Stimulated activated CD4-positive, alpha-beta T cell treated with anti-CD3 and anti-CD28 coated beads, Interleukin-1b, Interleukin-23, amount 100 ng/mL, for 1 hour (primary cell): Measurements from ENCODE around the gene C9orf50.

ENCODE experiments used
- DNase-seq, 2 donors: peaks; one replicate each; pipeline ENCODE4 v3.0.0-alpha.2; 2020; ENCODE audit warnings: low read depth in 2 of 2

The C9orf50 gene

DNA sequence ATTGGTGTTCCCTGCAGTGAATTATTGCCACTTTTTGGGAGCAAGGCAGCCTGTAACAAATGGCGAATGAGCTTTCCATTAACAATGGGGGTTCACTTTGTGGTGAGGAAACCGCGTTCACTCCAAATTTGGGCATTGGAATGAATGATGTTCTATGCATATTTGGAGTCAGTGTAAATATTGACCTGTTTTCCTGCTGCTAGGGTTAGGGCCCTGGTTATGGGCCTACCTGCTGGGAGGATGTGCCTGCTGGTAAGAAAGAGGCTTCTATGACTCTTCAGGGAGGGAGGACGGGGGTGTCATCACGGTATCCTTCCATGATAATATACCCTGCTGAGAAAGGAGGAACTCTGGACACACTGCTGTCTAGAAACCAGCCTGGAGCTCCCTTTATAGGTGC, 29.0 kb downstream of the C9orf50 start:
- no peak for DNase-seq

DNA sequence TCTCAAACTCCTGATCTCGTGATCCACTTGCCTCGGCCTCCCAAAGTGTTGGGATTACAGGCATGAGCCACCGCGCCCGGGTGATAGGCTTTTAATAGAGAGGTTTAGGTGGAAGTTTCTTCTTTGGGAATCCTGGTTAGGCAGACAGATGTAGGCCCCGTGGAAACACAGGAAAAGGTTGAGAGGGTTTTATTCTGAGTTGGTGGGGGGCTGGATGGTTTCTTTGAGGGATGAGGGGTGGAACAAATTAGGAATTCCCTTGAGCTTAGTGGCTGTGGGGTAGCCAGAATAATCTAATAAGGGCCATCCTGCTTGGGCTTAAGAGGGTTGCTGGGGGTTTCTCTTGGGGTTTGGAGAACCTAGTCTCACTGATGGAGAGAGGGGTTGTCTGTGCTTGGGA, 30.4 kb downstream of the C9orf50 start:
- DNase-seq: no peak

DNA sequence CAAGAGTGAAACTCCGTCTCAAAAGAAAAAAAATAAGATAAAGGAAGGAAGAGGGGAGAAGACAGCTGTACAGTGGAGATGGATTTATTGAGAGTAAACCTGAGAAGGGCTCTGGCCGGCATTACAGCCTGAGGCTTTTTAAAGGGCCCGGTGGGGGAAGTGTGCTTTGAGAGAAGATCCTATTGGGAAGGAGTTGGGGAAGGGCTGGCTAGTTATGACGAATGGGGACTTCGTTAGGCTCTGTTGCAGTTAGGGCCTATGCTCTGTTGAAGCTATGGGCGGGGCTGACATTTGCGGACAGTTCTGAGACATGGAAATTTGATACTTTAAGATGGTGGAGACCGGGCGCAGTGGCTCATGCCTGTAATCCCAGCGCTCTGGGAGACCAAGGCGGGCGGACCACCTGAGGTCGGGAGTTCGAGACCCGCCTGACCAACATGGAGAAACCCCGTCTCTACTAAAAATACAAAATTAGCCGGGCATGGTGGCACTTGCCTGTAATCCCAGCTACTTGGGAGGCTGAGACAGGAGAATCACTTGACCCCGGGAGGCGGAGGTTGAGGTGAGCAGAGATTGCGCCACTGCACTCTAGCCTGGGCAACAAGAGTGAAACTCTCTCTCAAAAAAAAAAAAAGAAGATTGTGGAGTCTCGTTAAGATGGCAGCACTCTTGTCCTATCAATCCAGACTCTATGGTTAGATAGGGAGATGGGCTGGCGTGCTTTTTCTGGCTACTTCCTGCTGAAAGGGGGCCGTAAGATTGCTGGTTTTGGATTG, 33.2 kb downstream of the C9orf50 start:
- DNase-seq: no peak

DNA sequence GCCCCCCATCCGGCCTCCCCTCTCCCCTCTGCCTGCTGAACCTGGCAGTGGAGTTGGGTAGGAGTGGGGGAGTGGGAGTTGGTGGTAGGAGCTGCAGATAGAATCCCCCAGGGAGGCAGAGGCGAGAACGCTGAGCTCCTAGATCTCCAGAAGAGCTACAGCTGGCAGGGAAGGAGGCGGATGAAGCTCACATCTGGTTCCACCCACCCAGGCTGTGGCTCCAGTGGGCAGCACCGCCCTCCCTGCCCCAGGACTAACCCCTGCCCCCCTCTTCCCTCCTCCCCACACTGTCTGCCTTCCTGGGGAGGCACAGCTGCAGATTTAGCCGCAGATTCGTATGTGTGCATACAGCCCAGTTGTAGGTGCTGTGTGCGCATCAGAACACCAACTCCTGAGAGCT, 34.2 kb downstream of the C9orf50 start:
- DNase-seq: no peak

DNA sequence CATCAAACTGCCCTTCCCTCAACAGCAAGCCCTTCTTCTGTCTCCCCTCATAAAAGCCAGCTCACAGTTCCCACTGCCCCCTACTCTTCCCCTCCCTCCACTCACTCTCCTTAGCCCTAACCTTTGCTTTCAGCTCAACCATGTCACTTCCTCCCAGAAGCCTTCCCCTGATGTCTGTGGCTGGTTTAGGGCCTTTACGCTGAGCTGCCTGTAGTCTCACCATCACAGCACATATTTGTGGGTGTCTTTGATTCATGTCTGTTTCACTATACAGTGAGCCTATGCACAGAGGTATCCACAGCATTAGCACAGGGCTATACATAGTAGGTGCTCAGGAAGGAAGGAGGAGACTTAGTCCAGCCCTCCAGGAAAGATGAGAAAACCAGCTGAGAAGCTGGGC, 34.7 kb downstream of the C9orf50 start:
- DNase-seq: no peak

DNA sequence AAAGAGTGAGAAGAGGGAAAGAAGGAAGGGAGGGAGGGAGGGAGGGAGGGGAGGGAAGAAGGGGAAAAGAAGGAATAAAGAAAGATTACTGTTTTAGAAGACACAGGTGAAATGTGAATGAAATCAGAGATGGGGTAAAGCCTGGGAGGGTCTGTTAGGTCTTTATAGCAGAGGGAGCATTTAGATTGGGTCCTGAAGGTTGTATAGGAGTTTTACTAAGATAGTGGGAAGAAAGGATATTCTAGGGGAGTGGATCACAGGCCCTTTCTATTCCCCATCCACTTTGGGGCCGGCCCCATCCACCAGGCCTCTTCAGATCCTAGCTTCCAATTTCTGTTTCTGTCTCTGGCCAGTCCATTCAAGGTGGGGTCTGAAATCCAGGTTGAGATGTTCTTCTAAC, 35.5 kb downstream of the C9orf50 start:
- no peak for DNase-seq

DNA sequence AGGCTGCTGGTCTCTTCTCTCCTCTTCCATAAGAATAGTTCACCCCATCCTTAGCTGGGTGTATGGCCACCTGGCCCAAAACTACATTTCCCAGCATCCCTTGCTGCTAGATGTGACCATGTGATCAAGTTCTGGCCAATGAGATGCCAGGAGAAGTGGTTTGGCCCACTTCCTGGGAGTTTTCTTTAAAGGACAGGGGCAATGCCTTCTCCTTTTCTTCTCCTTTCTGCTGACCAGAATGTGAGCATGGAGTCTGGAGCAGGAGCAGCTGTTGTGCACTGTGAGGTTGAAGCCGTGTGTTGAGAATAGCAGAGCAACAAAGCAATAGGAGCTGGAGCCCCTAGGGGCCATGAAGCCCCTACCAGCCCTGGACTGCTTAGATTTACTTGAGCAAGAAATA, 36.8 kb downstream of the C9orf50 start:
- no peak for DNase-seq

DNA sequence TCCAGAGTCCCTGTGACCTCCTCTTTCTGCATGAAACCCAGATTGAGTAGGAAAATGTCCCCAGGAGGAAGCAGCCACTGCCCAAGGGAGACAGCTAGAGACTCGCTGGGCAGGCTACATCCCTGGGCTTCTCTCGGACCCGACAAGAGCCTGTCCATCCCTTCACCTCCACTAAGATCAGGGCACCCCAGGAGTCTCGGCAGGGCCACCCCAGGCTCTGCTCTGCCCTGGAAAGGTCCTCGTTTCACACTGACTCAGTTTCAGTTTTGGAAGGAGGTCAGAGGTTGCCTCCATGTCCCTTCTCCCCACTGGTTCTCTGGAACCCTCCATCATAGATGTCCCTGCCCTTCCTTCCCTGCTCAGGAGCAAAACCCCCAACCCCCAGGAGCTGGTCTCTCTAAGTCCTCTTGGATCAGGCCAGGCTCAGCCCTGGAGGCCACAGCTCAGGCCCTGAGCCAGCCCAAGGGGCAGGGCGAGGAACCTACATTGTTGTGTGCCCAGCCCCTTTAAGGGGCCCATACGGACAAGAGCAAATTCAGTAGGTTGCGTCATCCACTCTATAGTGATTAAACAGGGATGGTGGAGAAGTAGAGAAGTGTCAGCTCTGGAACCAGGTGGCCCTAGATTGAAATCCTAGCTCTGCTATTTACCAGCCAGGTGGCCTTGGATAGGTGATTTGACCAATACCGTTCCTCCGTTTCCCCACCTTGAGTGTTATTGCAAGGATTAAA, 37.4 kb downstream of the C9orf50 start:
- no peak for DNase-seq

DNA sequence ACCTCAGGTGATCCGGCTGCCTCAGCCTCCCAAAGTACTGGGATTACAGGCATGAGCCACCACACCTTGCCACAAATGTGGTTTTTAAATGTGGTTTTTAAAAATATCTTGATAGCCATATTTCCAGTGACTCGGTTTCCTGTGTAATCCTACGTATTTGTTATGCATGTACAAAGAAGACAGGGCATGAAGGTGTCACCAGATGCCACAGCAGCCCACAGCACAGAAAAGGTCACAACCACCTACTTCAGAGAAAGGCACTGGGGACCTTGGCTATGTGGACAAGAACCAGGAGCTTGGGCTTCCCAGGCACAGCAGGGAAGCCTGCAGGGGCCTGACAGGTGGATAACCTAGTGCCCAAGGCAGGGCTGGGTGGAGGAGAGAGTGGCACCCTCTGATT, 38.0 kb downstream of the C9orf50 start:
- DNase-seq: no peak

DNA sequence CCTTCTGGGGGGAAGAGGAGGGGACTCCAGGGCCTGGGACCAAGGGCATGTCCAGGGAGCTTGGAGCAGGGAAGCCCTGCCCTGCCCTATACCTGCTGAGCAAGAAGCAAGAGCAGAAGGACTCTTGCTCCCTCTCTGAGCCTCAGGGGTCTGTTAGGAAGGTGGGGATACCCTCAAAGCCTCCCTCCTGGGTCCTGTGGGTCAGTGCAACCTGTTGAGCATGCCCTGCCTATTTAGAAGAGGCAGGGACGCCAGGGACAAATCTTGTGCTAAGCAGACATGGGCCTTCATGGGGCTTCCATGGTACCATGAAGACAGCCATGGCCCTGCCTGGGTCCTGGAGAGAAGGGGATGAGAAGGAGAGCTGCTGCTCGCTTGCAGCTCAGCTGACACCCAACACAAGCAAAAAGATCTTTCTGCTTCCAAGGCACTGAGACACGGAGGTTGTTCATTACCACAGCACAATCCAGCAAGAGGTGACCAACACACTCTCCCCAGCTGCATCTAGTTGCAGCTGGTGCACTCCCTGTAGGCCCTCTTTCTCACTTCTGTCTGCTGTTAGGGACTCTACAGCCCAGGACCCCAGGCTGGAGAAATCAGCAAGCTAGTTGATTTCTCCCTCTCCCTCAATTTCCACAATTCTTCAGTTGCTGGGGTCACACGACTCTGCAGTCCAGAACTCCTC, 39.3 kb downstream of the C9orf50 start:
- no peak for DNase-seq

DNA sequence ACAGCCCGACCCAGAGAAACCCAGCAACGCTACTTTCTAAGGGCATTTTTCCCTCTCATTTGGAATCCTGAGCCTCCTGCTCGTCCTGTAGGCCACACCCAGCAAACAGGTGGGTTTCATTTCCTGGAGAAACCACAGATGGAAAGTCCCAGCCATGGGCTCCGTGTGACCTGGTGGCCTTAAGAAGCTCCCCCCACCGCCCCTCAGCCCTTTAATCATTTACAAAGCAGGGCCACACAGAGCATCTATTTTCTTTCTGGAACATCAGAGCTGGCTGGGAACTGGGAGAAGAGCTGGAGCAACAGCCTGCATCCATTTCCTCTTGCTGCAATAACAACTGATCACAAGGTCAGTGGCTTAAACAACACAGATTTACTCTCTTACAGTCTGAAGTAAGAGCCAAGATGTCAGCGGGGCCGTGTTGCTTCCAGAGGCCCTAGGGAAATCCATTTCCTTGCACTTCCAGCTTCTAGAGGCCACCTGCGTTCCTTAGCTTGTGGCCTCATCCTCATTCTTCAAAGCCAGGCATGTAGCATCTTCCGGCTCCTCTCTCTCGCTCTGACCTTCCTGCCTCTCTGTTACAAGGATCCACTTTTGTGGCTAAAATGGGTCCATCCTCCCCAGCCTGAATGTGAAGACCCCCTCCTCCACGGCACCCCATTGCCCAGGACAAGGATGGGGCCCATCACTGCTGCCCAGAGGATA, 40.5 kb downstream of the C9orf50 start:
- DNase-seq: no peak

DNA sequence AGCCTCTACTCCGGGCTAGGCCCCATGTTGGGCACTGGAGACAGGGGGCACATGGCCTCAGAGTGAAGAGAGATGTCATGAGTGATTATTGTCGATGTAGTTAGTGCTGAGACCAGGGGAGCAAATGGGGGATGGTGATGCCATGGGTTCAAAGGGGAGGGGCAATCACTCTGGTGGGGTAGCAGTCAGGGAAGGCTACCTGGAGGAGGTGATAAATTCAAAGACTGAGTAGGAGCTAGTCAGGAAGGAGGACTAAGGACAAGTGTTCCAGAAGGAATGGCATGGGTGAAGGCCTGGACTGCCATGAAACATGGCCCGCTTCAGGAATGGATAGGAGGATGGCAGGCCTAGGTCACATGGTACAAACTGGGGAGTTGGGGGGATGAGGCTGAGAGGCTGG, 41.6 kb downstream of the C9orf50 start:
- DNase-seq: no peak

DNA sequence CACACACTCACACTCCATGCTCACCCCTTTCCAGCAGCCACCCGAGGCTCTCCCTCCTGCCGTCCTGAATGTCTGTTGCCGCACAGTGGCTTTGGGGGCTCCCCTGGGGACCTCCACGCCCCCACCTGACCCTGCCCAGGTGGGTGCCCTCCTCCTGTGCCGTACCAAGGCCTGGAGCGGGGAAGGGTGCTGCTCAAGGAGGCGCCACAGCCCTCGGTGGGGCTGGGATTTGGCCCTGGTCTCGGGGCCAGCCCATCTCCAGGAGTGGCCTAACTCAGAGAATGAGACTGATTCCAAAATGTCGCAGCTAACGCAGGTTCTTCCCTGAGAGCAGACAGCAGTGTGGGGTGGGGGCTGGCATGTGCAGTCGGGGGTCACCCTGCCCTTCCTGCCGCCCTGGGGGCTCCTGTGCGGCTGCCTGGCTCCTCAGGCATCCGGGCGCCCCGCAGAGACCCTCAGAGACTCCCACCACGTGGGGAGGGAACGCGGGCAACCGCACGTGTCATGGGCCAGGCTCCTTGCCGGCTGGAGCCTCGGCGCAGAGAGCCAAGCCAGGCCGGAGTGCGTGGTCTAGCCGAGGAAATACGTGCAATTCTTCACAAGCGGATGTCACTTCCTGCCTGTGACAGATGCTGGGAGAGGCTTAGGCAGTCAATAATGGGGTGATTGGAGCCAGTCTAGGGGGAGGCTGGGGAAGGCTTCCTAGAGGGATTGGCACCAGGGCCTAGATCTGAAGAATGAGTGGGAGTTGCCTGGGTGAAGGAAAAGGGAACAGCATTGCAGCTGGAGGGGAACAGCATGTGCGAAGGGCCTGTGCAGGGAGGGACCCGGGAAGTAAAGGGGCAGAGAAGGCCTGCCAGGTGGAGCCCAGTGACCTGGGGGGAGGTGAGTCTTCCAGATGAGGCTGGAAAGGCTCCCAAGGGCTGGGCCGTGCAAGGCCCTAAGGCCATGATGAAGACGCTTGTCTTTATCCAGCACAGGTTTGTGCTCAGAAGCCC, 44.1 kb downstream of the C9orf50 start:
- DNase-seq: no peak

DNA sequence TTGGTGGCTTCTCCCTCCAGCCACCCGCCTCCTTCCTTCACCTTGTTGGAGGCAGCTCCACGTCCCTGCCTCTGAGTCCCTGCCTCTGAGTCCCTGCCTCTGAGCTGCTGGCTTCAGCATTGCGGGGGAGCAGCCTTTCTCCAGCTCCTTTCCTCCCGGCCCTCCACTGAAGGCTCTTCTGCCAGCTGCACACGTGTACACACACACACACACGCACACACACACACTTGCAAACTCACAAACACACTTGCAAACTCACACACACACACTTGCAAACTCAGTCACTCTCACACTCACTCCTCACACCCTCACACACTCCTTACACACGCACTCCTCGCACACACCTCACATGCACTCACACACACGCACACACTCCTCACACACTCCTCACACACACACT, 45.1 kb downstream of the C9orf50 start:
- DNase-seq: no peak

DNA sequence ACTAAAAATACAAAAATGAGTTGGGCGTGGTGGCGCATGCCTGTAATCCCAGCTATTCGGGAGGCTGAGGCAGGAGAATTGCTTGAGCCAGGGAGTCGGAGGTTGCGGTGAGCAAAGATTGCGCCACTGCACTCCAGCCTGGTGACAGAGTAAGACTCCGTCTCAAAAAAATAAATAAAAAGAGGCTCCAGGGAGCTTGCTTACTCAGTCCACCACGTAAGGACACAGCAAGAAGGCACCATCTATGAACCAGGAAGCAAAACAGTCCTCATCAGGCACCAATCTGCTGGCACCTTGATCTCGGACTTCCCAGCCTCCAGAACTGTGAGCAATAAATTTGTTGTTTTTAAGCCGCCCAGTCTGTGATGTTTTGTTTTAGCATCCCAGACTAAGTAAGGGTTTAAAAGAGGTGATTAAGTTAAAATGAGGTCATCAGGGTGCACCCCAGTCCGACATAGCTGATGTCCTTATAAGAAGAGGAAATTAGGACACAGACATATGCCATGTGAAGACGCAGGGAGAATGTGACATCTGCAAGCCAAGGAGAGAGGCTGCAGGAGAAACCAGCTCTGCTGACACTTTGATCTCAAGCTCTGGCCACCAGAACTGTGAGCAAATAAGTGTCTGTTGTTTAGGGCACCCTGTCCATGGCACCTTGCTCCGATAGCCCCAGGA, 45.9 kb downstream of the C9orf50 start:
- no peak for DNase-seq

DNA sequence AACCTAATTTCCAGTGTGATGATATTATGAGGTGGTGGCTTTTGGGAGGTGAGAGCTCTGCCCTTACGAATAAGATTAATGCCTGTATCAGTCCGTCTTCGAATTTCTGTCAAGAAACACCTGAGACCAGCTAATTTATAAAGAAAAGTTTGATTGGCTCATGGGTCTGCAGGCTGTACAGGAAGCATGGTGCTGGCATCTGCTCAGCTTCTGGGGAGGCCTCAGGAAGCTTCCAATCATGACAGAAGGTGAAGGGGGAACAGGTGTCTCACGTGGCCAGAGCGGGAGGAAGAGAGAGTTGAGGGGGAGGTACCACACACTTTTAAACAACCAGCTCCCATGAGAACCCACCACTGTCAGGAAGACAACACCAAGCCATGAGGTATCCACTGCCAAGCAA, 46.9 kb downstream of the C9orf50 start:
- DNase-seq: no peak

DNA sequence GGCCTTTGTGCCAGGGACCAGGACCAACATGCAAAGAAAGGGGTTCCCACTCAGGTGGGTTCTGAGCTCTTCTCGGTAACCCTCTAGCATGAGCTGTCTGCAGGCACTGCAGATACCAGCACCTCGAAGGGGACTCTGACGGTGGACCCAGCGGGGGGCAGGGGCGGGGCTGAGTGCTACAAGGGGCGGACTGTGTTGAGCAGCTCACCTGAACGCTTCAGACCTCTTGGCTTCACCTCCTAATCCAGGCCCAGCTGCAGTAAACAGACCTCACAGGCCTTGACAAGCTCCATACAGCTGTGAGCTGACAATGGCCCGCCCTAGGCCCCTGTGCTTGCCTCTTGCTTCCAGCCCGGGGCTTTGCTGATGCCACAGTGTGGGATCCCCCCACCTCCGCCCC, 48.4 kb downstream of the C9orf50 start:
- no peak for DNase-seq

DNA sequence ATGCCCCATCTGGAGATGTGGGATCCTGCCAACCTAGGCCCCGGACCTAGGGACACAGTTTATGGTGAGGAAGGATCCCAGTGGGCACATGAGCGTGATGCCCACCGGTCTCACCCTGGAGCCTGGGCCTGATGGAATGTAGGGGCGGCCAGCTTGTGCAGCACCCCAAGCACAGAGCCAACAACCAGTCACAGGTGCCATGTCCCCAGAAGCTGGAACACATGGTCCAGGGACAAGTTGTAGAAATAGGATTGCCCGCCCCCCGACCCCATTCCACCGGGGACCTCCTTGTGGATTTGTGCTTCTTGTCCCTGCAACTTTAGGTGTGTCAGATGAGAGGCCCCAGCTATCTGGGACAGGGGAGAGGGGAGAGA, 48.9 kb downstream of the C9orf50 start:
- DNase-seq: no peak

DNA sequence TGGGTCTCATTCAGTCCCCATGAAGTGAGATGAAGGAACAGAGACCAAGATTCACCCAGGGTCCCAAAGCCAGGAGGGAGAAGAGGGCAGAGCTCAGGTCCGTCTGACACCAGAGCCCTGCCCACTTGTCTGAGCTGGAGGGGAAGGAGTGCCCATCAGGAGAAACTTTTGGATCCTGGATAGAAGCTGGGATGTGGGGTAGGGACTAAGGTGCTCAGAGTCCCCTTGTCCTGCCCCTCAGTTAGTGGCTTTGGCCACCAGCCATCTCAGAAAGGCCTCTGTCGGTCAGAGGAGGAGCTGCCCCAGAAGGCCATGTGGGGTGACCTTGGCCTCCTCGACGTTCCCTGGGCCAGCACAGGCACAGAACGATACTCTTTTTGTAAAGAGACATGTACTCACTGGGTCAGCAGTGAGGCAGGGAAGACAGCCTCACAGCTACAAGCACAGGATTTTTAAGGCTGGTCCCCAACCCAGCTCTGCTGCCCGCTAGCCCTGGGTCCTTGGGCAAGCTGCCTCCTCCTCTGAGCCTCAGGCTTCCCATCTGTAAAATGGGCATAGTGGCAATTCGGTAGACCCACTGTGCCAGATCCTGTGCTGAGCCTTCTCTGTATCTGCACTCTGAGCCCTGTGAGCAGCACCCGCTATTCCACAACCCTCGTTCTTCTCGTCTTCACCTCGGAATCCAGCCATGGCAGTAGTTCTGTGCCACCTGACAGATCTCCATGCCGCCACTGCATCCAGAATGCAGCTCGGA, 49.4 kb downstream of the C9orf50 start:
- DNase-seq: no peak
